Activated gamma-delta T cell treated with Interleukin-2 at 50 U/mL for 16 hours (primary cell): ENCODE measurements around the gene CDC42BPG.

Source experiments
- DNase-seq: peaks from one replicate; pipeline ENCODE4 v3.0.0-alpha.2; 2020

The CDC42BPG gene

DNA sequence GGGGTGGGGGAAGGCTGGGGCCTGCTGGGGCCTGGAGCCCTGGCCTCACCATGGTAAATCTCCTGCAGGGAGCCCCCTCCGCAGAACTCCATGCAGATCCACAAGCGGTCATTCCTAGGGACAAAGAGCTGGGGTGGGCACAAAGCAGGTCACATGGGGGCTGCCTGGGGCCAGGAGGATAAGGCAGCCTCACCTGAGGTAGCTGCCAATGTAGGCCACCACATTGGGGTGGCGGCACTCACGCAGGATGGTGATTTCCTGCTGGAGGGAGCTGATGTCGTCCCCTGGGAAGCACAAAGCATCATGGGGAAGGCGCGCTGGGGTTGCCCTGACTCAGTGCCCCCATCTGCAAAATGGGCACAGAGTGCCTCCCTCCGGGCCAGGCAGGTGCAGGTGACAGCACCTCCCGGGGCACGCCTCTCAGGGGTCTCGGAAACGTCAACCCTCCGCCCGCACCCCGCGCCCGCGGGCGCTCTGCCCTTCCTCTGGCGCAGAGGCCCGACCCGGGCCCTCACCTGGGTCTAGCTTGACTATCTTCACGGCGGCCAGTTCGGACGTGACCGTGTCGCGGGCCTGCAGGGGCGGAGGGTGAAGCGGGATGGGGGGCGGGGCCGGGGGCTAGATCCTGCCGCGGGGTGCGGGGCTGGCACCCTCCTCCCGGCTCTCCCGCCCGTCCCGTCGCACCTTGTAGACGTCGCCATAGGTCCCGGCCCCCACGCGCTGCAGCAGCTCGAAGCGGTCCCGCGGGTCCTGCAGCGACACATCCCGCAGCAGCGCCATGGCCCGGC lies 41.9 kb downstream of the CDC42BPG start:
- no peak for DNase-seq

DNA sequence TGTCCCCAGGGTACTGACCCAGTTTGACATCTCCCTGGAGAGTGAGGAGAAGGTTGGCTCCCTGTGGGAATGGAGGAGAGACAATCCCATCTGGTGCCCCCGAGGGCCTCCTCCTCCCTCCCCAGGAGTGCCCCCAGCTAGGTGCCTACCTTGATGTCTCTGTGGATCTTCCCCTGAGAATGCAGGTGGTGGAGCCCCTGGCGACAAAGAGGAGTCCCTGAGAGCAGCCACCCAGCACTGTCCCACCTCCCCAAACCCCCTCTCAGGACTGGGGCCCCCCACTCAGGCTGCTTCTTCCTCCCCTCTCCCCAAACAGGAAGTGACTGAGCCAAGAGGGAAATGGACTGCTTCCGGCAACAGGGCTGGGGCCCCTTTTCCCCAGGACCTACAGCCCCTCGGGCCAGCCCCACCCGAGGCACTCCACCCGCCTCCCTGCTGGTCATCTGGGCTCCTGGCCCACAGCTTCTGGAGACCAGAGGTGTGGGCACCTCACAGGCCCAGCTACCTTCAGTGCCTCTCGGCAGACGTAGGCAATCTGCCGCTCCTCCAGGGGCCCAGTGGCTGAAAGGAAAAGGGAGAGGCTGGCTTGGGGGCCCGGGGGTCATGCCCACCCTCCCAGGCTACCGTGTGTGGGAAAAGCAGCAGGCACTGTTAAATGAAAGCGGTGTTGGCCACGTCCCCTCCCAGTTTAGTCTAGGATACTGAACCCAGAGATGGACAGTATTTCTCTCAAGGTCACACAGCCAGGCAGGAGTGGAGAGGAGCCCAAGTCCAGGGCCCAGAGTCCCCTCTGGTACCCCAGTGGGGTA lies 42.7 kb downstream of the CDC42BPG start:
- DNase-seq: no peak

DNA sequence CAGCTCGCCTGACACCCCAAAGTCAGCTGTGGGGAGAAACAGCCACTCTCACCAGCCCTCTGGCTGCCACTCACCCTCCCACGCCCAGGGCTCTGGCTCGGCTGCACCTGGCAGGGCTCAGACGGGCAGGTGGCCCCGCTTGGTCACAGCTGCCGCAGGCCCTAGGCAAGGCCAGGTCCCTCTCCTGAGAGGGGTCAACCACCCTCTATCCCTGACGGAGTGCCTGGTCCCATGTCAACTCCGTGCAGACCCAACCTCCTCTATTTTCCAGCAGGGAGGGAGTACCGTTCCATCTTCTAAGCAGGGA lies 43.3 kb downstream of the CDC42BPG start:
- DNase-seq: no peak

DNA sequence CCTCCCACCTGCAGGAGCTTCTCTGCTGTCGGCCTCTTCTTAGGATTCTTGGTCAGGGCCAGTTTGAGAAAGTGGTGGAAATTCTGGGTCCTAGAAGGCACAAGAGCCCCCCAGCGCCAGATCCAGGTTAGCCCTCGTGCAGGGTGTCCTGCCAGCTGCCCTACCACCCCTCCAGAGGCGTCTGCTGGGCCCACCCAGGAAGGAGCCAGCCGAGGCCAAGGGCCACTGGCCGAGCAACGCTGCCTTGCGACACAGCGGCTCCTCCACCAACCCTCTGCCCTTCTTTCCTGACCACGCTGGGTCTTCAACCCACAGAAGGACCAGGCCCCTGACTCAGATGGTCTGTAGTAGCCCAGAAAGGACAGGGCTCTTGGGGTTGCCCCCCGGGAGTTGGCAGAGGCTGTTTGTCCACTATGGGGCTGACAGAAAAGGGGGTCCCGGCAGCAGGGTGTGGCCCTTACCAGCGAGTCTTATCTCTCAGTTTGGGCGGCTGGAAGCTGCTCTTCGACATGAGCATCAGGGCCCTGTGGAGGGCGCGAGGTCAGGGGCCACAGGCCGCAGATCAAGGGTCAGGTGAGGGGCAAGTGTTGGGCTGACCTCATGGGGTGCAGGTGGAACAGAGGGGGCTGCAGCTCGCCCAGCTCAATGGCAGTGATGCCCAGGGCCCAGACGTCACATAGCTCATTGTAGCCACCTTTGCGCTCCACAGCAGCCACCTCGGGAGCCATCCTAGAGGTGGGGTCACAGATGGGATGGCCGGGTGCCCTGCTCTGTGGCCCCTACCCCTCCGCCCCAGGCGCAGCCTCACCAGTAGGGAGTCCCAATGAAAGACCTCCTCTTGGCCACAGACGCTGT lies 43.9 kb downstream of the CDC42BPG start:
- no peak for DNase-seq

DNA sequence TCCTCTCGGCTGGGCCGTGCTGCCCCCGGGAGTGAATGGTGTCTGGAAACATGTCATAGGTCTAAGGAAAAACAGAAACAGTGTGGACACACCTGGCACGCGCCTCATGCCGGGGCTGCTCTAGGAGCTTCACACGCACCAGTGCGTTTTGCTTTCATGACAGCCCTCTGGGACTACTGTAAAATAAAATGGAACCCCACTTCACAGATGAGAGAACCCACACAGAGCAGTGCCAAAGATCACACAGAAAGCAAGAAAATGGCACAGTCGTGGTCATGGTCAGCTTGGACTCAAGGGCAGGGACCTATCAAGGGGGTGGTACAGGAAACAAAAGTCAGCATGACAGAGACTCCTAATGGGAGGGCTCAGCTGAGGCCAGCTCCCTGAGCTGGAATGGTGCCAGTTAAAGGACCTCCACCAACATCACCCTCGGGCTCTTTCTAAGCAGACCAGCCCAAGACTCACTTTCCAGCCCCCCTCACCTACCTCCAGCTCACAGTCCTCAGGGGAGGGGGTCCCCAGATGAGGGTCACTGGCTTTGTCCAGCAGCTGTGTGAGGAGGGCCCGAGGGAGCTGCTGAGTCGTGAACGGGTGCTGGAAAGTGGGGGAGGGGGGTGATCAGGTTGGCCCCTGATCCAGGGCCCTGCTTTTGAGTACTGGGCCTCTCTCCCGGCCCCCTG lies 44.7 kb downstream of the CDC42BPG start:
- no peak for DNase-seq

DNA sequence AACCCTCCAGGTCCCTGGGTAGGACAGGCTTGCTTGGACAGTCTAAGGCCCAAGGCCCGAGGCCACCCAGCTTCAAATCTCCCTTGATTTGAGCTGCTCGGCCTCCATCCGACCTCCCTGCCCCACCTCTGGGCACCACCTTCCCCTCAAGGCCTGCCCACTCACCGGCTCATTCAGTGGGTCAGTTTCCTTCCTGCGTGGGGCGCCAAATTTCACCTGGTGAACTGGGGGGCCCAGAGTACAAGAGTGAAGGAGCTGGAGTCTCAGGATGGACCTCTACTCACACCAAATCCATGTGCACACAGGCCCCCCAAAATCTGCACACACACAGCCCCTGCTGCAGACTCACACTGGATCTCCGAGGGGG lies 45.2 kb downstream of the CDC42BPG start:
- DNase-seq: no peak

DNA sequence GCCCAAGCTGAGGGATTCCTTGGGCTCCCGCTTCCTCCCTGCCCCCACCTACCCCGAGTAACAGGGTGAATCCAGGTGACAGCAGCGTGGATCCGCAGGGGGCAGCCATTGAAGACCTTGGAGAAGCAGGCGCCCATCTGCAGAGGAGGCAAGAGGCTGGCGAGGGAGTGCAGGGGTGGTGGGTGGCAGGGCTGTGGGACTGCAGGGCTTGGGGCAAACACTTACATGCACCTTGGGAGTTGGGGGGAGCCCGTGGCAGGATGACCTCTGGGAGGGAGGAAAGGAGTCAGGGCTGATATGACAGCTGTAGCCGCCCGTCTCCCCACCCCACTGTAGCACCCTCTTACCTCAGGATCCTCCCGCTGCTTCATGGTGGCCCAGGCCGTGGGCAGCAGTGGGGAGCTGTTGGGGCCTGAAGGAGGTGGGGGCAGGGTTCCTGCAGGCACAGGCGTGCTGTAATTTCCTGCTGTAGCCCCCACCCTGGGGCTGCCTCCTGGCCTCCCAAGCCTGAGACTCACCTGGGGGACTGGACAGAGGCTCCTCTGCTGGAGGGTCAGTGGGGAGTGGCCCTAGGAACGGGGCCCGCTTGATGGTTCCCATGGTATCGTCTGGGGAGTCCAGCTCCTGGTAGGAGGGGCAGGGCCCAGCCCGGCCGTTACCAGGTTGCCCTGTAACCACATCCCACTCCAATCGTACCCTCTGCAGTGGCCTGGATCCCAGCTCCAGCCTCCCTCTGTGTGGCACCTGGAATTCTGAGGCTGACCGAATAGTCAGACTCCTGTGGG lies 47.5 kb downstream of the CDC42BPG start:
- no peak for DNase-seq

DNA sequence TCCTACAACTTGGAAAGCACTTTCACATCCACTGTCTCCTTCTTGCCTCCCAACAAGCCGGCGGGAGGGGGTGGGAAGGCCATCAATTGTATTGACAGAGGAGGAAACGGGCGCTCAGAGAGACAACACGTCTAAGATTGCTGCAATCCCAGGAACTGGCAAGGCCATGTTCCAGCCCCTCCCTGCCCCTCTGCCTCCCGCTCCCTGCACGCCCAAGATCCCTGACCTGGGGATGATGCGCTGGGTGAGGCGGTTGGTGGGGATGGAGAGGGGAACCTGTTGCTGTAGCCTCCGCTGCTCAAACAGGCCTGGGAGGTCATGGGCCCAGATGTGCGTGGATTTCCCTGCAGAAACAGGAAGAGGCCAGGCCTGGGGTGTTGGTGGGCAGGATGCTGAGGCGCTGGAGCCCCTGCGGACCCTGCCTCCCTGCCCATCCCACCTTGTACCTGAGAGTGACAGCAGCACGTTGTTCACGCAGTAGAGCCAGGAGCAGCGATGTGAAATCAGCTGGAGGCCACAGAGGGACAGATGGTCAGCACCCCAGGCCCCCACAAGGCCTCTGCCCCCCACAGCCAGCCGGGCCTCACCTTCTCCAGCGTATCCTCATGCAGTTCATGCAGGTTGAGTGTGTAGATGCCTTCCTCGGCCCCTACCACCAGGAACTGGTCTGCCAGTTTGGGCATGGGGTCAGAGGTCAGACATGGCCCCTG lies 48.3 kb downstream of the CDC42BPG start:
- no peak for DNase-seq

DNA sequence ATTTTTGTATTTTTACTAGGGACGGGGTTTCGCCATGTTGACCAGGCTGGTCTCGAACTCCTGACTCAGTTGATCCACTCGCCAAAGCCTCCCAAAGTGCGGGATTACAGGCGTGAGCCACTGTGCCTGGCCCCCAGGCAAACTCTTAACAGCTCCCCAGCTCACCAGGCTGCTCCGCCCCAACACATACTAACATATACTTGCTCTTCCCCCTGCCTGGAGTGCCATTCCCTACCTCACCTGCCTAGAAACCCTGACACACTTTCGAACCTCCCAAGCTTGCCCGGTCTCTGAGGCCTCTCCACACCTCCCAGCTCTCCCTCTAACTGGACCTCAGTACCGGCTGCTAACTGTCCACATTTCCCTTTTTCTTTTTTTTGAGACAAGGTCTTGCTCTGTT lies 49.9 kb downstream of the CDC42BPG start:
- no peak for DNase-seq

DNA sequence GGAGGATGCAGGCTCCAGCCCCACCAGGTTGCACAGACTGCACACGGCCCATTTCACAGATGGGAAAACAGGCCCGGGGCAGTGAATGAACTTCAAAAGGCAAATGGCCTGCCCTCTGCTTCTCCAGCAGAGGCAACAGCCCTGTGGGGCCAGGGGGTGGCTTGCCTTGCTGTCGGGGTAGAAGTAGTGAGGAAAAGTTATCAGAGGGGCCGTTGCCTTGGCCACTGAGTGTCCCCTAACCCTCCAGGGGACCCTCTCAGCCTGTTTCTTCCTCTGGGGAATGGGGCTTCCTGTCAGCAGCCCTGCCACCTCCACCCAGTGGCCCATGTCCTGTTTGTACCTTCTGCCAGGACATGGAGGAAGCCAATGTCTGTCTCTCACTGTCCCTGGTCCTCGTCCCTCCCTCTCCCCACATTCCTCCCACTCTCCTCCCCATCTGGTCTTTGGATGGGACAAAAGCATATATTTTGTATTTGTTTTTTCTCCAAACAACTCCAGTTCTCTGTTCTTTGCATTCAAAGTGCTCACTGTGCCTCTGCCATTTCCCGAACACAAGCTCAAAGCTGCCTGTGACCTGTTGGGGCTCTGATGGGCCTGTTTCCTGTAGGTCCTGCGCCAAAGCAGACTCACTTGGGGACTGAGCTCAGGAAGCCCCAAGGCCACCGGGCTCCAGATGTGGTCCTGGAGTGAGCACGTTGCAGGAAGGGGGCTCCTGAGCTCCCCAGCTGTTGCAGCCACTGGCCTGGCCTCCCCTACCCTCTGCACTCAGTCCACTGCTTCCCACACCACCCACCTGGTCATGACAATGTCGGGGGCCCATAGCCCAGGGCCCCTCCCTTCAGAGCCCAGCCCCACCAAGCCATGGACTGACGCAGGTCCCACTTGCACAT lies 50.9 kb downstream of the CDC42BPG start:
- DNase-seq: no peak

DNA sequence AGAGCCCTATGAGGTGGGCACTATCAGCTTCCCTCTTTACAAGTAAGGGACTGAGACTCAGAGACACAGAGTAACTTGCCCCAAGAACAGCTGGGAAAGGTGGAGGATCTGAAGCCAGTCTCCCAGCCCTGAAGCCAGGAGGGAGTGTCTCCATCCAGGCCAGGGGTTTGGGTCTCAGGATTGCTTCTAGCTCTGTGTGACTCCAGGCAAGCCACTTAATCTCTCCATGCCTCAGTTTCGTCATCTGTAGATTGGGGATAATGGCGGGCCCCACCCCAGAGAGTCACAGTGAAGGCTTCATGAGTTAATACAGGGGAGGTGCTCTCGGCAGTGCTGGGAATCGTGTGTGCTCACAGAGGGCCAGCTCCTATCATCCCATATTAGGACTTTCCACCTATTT lies 52.0 kb downstream of the CDC42BPG start:
- no peak for DNase-seq

DNA sequence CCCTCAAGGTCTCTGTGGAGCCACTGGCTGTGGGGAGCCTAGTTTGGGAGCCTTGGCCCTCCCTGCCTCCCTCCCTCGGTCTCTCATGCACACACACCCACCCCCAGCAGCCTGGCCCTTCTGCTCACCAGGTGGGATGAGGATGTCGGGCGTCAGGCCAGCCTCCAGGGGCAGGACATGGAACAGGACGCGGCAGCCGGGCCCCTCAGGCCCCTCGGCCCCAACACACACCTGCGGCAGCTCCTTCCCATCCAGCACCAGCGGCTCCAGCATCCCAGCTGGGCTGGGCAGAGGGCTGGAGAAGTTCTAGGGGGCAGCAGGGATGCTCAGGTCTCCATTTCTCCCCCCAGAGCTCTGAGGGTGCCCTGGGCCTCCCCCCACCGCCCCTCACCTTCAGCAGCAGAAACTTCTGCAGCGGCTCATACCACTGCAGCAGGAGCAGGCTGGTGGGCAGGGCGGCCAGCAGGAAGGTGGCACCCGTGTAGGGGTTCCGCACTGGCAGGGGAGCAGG lies 52.6 kb downstream of the CDC42BPG start:
- DNase-seq: no peak

DNA sequence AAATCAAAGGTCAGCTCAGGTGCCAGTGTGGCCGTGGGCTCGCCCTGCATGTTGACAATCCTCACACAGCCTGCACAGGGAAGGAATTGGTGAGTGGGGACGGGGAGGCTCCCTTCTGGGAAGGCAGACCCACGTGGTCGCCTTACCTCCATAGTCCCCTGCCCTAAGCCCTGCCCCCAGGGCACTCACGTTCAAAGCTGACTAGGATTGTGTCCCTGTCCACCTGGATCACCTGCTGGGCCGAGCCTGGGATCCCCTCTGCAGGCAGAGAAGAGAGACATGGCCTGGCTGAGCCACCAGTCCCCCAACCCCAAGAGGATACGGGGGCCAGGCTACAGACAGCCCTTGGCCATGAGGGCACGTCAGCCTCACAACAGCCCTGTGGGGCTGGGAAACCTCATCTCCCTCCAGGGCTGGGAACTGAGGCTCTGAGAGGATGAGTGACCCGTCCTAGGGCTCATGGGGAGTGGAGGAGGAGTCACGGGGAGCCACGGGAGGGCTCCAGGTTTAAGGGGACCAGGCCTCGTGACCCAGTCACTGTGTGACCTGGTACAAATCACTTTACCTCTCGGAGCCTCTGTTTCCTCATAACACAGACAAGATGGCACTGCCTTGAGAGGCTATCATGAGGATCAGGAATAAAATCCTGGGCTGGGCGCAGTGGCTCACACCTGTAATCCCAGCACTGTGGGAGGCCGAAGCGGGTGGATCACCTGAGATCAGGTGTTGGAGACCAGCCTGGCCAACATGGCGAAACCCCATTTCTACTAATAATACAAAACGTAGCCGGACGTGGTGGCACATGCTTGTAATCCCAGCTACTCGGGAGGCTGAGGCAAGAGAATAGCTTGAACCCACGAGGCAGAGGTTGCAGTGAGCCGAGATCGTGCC lies 54.0 kb downstream of the CDC42BPG start:
- no peak for DNase-seq

DNA sequence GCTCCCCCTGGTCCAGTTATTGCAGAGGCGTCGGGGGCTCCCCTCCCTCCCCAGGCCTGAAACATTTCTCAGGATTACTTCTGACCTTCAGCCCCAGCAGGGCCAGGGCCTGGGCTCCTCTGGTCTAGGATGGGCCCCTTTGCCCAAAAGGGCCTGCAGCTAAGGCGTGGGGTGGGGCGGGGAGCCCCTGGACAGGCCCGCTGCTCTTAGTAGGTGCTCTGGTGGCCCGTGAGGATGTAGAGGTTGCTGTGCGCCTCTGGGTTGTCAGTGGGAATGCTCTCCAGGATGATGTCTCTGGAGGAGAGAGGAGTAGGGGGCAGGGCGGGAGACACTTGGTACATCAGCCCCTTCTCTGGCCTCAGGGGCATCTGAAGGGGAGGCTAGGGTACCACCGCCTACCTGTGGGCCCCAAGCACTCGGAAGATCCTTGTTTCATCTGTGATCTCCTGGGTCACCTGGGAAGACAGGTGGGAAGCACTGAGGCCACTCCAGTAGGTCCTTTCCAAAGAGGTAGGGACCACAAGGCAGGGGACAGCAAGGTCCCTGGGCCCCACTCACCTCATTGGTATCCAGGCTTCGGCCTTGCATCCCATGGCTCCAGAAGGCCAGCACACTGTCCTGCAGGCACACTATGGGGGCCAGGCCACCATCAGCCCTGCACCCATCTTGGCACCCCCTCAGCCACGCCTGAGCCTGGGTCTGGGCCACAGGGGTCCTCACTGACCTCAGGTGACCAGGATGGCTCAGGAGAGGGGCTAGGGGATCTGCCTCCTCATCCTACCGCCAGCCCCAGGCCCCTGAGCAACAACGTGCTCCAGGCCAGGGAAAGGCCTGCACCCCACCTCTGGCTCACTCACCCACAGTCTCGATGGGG lies 54.9 kb downstream of the CDC42BPG start:
- DNase-seq: no peak

DNA sequence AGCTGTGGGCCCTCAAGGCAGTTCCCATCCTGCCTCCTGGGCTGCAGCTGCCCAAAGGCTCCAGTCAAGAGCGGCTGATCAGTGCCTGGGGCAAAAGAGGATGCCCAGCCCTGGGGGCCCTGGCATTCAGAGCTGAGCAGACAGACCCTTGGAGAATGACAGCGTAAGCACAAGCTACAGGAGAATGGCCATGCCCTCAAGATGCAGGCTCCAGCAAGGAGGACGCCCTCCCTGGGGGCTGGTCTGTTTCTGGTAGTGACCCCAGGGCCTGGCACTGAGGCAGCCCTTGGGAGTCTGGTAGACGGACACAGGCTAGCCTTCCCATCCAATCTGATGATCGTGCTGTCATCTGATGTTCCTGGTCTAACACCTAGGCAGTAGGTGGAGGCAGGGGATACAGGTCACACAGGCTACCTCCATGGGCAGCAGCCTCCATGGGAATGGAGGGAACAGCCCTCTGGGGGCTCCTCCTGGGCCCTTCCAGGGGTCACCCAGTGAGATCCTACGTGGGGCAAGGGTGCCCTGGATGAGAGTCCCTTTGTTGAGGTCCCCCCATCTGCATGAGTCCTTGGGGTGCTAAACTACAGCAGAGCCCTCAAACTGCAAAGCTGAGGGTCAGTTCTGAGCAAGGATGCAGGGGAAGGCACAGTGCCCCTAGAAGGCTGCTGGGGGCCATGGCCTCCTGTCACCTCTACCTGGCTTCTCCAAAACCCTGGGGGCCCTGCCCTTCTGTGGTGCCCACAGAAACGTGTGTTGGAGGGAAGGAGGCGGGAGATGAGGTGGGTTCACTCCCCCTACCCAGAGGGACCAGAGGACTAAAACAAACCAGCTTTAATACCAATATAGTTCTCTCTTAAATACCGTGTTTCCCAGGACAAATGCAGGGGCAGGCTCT lies 55.9 kb downstream of the CDC42BPG start:
- DNase-seq: no peak

DNA sequence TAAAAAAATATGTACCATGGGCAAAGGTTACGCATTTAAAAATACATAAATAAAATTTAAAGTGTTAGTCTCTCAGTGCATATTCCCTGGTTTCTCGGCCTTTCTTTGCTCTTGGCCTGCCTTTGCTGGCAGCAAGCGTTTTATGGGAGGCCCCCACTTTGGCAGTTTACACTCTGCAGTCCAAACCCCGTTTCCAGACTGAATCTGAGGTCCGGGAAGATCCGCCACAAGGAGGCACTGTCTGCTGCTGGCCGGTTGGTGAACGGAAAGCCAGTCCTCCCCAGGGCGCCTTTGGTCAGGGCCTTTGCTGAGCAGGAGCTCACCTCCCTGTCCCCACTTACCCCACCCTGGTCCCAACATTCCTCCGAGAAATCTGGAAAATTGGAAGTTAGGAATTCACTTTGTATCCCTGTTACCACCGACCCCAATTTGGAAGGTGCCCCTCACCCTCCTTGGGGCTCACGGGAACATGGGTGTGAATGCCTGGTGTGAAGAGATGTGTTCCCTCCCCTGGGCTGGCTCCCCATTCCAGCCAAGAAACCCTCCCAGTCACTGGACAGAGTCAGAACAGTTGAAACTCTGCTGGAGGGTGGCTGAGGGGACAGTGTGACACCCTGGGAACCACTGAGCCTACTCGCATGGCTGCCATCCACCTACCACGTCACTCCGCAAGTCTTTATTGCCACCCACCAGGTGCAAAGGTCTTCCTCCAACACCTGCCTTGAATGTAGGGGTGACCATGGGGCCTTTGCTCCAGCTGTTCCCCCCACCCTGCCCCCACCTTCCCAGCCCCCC lies 56.7 kb downstream of the CDC42BPG start:
- peak; percentile 55 for DNase-seq
